Endothelial cell of umbilical vein (primary cell): ENCODE results near the gene SEMA5A. TPM values are rescaled to one million over a fixed set of nuclear protein-coding genes. Genes with fewer than 3 reads are reported as not detected.

Source experiments
- BruUV-seq: library from RNA; stranded (reverse); fragments of 400-500 nt; replicated peaks from 2 replicates; lab custom pipeline; 2021; lab: Mats Ljungman, UMichigan
- CTCF ChIA-PET: fragments of 300-600, 350-600 bp; sonication (Branson Sonifier 250); formaldehyde crosslinking; loops from one replicate; lab custom pipeline; 2021; ENCODE audit warnings: antibody characterized with exemption, inconsistent platforms; lab: Charles Lee
- POLR2A ChIA-PET: fragments of 300-600, 350-600 bp; sonication (Branson Sonifier 250); formaldehyde crosslinking; loops from one replicate; lab custom pipeline; 2021; ENCODE audit warnings: antibody characterized with exemption, inconsistent platforms; lab: Charles Lee
- DNase-seq: peaks from one replicate; pipeline ENCODE4 v3.0.0-alpha.2; 2011; ENCODE audit warnings: low read depth, low spot score
- FAIRE-seq: peaks from 2 replicates; lab custom pipeline; 2011; peaks lifted over from hg19 to GRCh38; lab: Jason Lieb, UNC
- H2AFZ ChIP-seq: 2 replicates; pipeline ENCODE4 v1.6.0; 2012; ENCODE audit warnings: low read depth, low read length, control low read depth, inconsistent platforms
- H3K27ac ChIP-seq: 2 replicates; pipeline ENCODE4 v1.5.1; 2011; ENCODE audit warnings: low read depth, mild to moderate bottlenecking, control low read depth, low read length, moderate library complexity; ENCODE audit not compliant: insufficient read depth
- H3K27me3 ChIP-seq, 2 experiments: 2 replicates each; pipeline versions ENCODE4 v1.6.0 to v1.6.1; 2011; ENCODE audit warnings: low read length in 2 of 2, mixed read lengths in 1 of 2; ENCODE audit not compliant: control insufficient read depth in 2 of 2, insufficient read depth in 2 of 2
- H3K36me3 ChIP-seq, 2 experiments: 2 replicates in 1 of 2; 3 replicates in 1 of 2; pipeline ENCODE4 v1.5.1; 2011; ENCODE audit warnings: low read length in 2 of 2, mild to moderate bottlenecking in 1 of 2, moderate library complexity in 1 of 2; ENCODE audit not compliant: control insufficient read depth in 2 of 2, insufficient read depth in 2 of 2; ENCODE audit errors: extremely low read depth in 1 of 2
- H3K4me1 ChIP-seq: 3 replicates; pipeline ENCODE4 v1.5.1; 2011; ENCODE audit warnings: mild to moderate bottlenecking, low read length; ENCODE audit not compliant: control insufficient read depth, insufficient read depth; ENCODE audit errors: extremely low read depth
- H3K4me2 ChIP-seq: 2 replicates; pipeline ENCODE4 v1.6.1; 2011; ENCODE audit warnings: low read length, control low read depth, mixed read lengths; ENCODE audit not compliant: insufficient read depth
- H3K4me3 ChIP-seq, 3 experiments: fragments of 200-600 bp in 1 of 3; sonication (generic), shearing (Covaris generic) in 1 of 3; replicated peaks in 1 of 3; 2 replicates each; pipeline ENCODE4 v1.5.1; 2011 to 2016; ENCODE audit warnings: control low read depth in 3 of 3, low read length in 3 of 3, mild to moderate bottlenecking in 2 of 3, inconsistent platforms in 1 of 3, low read depth in 1 of 3, moderate library complexity in 1 of 3; ENCODE audit not compliant: insufficient read depth in 1 of 3
- H3K79me2 ChIP-seq: 2 replicates; pipeline ENCODE4 v1.6.0; 2012; ENCODE audit warnings: low read length, inconsistent platforms; ENCODE audit not compliant: control insufficient read depth, insufficient read depth
- H3K9ac ChIP-seq: replicated peaks from 2 replicates; pipeline ENCODE3; 2011; ENCODE audit warnings: low read length, control low read depth; ENCODE audit not compliant: insufficient read depth; ENCODE audit errors: extremely low read depth
- H3K9me1 ChIP-seq: replicated peaks from 3 replicates; pipeline ENCODE4 v1.6.0; 2011; ENCODE audit warnings: mild to moderate bottlenecking, low read length; ENCODE audit not compliant: control insufficient read depth, insufficient read depth; ENCODE audit errors: extremely low read depth
- H3K9me3 ChIP-seq: replicated peaks from 2 replicates; pipeline ENCODE4 v1.5.1; 2012; ENCODE audit warnings: low read length, inconsistent platforms; ENCODE audit not compliant: control insufficient read depth, insufficient read depth
- H4K20me1 ChIP-seq: replicated peaks from 2 replicates; pipeline ENCODE3; 2011; ENCODE audit warnings: mild to moderate bottlenecking, low read length; ENCODE audit not compliant: control insufficient read depth, insufficient read depth; ENCODE audit errors: extremely low read depth
- CTCF ChIP-seq, 2 donors: IDR thresholded peaks; 1 replicate in 1 of 2; 2 replicates in 1 of 2; pipeline ENCODE4 v1.5.1; 2011; ENCODE audit warnings: low read length in 2 of 2, mild to moderate bottlenecking in 2 of 2, moderate library complexity in 2 of 2, control low read depth in 1 of 2, inconsistent platforms in 1 of 2, low read depth in 1 of 2; ENCODE audit not compliant: insufficient read depth in 1 of 2; ENCODE audit errors: extremely low read depth in 1 of 2
- EZH2 ChIP-seq: IDR thresholded peaks from 2 replicates; pipeline ENCODE4 v1.6.1; 2012; ENCODE audit warnings: borderline replicate concordance, low read depth, mild to moderate bottlenecking, moderate library complexity, low read length, inconsistent platforms; ENCODE audit not compliant: severe bottlenecking
- FOS ChIP-seq: IDR thresholded peaks from 2 replicates; pipeline ENCODE4 v1.6.1; 2011; ENCODE audit warnings: mild to moderate bottlenecking, low read length, moderate library complexity, borderline replicate concordance; ENCODE audit not compliant: insufficient read depth
- GATA2 ChIP-seq: IDR thresholded peaks from 2 replicates; pipeline ENCODE4 v1.7.0; 2011; ENCODE audit warnings: low read depth, mild to moderate bottlenecking, moderate library complexity, mixed read lengths, low read length; ENCODE audit not compliant: insufficient read length, insufficient read depth
- JUN ChIP-seq: IDR thresholded peaks from 2 replicates; pipeline ENCODE4 v1.6.1; 2011; ENCODE audit warnings: borderline replicate concordance, low read depth; ENCODE audit not compliant: insufficient read length, insufficient read depth
- MAX ChIP-seq: IDR thresholded peaks from 2 replicates; pipeline ENCODE4 v1.6.1; 2011; ENCODE audit not compliant: insufficient read depth, insufficient read length
- MYC ChIP-seq: IDR thresholded peaks from one replicate; pipeline ENCODE4 v1.6.1; 2011; ENCODE audit warnings: mild to moderate bottlenecking, low read depth, low read length
- POLR2A ChIP-seq: IDR thresholded peaks from 2 replicates; pipeline ENCODE4 v1.6.1; 2012; ENCODE audit warnings: low read depth, mild to moderate bottlenecking, control low read depth, low read length
- POLR2AphosphoS5 ChIP-seq: IDR thresholded peaks from 2 replicates; pipeline ENCODE4 v1.6.1; 2012; ENCODE audit warnings: low read depth, mild to moderate bottlenecking, control low read depth, low read length, moderate library complexity; ENCODE audit not compliant: insufficient read depth
- dilution Hi-C: fragments of 300-500 bp; cut with MboI; formaldehyde crosslinking; loops from one replicate; pipeline ENCODE4 v1.15.0; 2019; ENCODE audit warnings: low sequenced_read_pairs; ENCODE audit not compliant: extremely low pct_ligation_motif_present
- intact Hi-C: fragments of 100-400 bp; cut with micrococcal nuclease; formaldehyde crosslinking; loops from one replicate; pipeline ENCODE4 v1.10.0; 2022
- polyA plus RNA-seq, 4 experiments: library from polyadenylated mRNA; depleted of rRNA in 3 of 4; stranded (reverse) in 3 of 4; unstranded in 1 of 4; fragments of >200 nt; gene quantifications; 2 replicates each; pipeline versions ENCODE4 v1.2.1 to v1.2.3, GENCODE V29; 2011 to 2012; ENCODE audit warnings: missing spikeins in 1 of 4
- total RNA-seq: library from RNA; stranded (reverse); gene quantifications from 2 replicates; pipeline ENCODE4 v1.2.3, GENCODE V29; 2021

Gene SEMA5A
- total and polyA plus RNA-seq, 2 donors (not counting 3 experiments of a cell fraction or from before 2014, with no cell fraction given) = 0.04 to 0.06 TPM

GRCh38 chr5:9409413-9409960 lies 136.4 kb downstream of the SEMA5A start:
- no peaks in the 10 kb centered on the region for H3K27me3 ChIP-seq
- H3K4me1 ChIP-seq = no peaks in the 10 kb centered on the region
- no peaks in the 10 kb centered on the region for H3K9me3 ChIP-seq
- no peak overlapping the region for H3K9ac ChIP-seq
- no peaks in the 10 kb centered on the region for H3K9me1 ChIP-seq
- no peak overlapping the region for H3K4me2 ChIP-seq
- BruUV-seq = no TSS peak
- H3K36me3 ChIP-seq = no peaks in the 10 kb centered on the region
- no peak overlapping the region for H2AFZ ChIP-seq
- CTCF ChIA-PET = no interaction called here
- dilution Hi-C loops (no loop called here), intact Hi-C loops (no loop called here)
- POLR2A ChIA-PET = no interaction called here
- no peaks in the 10 kb centered on the region for H3K79me2 ChIP-seq
- no peak for FAIRE-seq
- H3K27ac ChIP-seq = no peak overlapping the region
- DNase-seq = no peak
- no peak overlapping the region for H3K4me3 ChIP-seq
- TF ChIP-seq MAX (no peak), MYC (no peak), GATA2 (no peak), POLR2AphosphoS5 (no peak), EZH2 (no peak), CTCF (IDR thresholded peaks at IDR 0.05; ENCODE audit: extremely low read depth in 1 of 2, insufficient read depth in 1 of 2, low read depth in 1 of 2, low read length in 2 of 2) (no peak), JUN (no peak), FOS (no peak), POLR2A (no peak)
- H4K20me1 ChIP-seq = no peaks in the 10 kb centered on the region
